ENCODE results near the gene PPM1E.
"Not testable (repeated sequence)": the region's sequence is repeated elsewhere in the genome, so short reads cannot be mapped to it uniquely, and the experiment has no call there.

DNA sequence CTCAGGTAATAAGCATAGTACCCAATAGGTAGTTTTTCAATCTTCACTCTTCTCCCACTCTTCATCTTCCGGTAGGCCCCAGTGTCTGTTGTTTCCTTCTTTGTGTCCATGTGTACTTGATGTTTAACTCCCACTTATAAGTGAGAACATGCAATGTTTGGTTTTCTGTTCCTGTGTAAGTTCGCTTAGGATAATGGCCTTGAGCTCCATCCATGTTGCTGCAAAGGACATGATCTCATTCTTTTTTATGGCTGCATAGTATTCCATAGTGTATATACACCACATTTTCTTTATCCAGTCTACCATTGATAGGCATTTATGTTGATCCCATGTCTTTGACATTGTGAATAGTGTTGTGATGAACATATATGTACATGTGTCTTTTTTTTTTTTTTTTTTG is 38.9 kb downstream of the PPM1E start:
- not testable (repeated sequence) for TF ChIP-seq CTCF (IDR thresholded peaks at IDR 0.05; ENCODE audit: low read depth, low read length); EZH2phosphoT487 (IDR thresholded peaks at IDR 0.05; ENCODE audit: low read depth)

Measured in OCI-LY3 (cell line).